ENCODE data around the gene ACTR6.
"Not testable (repeated sequence)": the region's sequence is repeated elsewhere in the genome, so short reads cannot be mapped to it uniquely, and the experiment has no call there.

The ACTR6 gene

DNA sequence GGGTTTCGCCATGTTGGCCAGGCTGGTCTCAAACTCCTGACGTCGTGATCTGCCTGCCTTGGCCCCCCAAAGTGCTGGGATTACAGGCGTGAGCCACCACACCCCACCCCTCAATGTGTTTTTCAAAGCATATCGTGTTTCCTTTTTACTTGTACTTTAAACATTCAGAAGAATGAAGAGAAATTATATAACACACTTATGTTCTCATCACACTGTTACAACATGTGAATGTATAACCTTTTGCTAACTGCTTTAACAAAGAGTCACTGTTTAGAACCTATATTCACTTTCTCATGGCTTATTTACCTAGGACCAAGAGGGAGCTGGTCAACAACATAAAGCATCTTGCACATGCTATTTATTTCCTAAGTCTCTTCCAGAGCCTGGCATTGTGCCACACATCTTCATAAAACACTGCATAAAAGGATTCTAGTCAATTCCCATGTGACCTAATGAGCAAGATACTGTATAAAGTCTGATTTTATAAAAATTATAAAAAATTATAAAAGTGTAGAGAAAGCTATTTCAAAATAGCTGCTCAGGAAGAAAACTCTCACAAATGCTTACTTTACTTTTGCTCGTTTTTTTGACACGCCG is 16.0 kb upstream of the ACTR6 start:
- no peak for DNase-seq (ENCODE audit: low read depth in 1 of 2, low spot score in 1 of 2)

DNA sequence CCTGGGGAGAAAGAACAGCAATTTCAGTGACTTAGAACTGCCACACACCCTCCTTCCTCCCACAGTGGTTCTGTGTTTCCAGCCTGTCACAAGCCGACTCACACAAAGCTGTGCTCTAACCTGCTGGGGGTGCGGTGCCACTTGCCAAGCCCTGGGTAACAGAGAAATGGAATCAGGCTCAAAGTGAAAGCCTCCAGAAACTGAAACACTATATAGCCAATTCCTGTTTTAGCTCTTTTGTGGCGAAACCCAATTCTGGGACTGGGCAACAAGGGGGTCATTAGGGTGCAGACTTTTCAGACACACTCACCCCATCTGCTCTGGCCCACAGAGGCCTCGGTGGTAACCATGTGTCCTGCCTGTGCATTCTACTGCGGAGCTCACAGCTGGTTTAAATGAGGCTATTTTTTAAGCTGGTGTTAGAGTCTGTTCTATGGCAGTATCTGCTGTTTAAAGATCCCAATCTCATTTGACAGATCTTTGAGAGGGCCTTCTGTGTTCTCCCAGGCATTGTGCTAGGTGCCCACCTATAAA is 15.2 kb upstream of the ACTR6 start:
- no peak for DNase-seq (ENCODE audit: low read depth in 1 of 2, low spot score in 1 of 2)

DNA sequence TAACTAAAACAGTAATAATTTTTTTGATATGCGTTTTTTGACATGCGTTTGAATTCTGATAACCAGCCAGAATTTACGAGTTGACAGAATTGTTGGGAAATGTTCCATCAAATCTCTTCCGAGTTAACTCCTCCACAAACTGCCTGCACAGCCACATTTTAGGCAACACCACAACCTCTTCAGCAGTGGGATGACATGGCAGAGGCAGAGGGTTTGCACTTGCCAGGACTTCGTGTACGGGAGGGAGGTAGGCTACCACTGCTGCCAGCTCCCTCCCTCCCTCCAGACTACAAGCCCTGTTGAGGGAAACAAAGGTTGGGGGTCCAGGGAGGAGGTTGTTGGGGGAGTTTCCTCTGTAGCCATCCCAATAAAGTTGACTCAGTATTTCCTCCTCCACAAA is 14.5 kb upstream of the ACTR6 start:
- DNase-seq (ENCODE audit: low read depth in 1 of 2, low spot score in 1 of 2), result no peak

DNA sequence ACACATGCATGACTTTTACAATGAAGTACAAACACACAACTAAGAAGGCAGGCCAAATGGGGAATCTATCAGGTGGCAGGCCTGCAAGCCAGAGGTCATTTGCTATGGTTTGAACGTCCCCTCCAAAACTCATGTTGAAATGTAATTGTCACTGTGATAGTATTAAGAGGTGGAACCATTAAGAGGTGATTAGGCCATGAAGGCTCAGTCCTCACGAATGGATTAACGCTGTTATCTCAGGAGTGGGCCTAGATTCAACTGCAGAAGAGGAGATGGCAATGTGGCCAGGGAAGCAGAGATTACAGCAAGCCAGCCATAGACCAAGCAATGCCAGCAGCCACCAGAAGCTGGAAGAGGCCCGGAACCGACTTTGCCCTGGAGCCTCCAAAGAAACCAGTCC is 13.5 kb upstream of the ACTR6 start:
- DNase-seq (ENCODE audit: low read depth in 1 of 2, low spot score in 1 of 2), result no peak

DNA sequence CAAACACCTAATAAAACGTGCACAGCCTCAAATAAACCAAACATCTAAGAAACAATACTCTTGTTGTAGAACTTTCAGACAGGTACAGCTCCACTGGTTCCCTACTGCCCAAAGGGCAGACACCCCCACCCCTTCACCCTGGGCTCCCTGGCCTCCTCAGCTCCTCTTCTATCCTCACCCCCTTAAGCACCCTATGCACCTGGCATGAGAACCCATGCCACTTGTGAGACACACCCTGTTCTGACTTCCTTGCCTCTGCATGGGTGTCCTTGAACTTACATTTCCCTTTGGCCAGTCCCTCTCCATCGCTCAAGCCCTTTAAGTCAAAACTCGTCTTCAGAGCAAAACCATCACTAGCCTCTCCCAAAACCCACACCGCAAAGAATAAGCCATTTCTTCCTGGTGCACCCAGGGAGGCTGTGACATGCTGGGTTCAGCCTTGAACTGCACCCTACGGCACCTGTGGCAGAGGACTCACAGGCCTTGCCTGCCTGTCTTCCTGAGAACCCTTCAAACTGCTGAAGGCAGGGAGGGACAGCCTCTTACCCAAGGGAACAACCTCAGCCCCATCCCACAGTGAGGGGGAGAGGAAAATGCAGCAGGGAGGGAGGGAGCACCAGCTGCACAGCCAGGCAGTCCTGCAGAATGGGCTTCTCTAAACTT is 12.6 kb upstream of the ACTR6 start:
- DNase-seq (ENCODE audit: low read depth in 1 of 2, low spot score in 1 of 2), result no peak

DNA sequence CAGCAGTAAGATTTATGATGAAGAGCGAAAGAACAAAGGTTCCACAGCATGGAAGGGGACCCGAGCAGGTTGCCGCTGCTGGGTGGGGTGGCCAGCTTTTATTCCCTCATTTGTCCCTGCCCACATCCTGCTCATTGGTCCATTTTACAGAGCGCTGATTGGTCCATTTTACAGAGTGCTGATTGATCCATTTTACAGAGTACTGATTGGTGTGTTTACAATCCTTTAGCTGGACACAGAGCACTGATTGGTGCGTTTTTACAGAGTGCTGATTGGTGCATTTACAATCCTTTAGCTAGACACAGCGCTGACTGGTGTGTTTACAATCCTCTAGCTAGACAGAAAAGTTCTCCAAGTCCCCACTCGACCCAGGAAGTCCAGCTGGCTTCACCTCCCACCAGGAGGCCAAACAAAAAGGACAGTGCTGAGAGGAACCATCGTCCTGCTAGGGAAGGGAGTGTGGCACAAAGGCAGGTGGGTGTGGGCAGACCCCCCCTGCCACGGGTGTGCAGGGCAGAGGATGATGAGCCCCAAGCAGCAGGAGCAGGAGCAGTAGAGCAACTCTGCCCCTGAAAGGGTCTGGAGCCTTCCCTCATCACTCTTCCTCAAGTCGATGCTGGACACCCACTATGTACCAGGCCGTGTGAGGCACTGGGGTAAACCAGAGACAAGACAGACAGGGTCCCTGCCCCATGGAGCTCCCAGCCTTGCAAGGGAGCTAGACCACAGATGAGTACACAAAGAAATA is 11.6 kb upstream of the ACTR6 start:
- not testable (repeated sequence) for DNase-seq (ENCODE audit: low read depth in 1 of 2, low spot score in 1 of 2)

DNA sequence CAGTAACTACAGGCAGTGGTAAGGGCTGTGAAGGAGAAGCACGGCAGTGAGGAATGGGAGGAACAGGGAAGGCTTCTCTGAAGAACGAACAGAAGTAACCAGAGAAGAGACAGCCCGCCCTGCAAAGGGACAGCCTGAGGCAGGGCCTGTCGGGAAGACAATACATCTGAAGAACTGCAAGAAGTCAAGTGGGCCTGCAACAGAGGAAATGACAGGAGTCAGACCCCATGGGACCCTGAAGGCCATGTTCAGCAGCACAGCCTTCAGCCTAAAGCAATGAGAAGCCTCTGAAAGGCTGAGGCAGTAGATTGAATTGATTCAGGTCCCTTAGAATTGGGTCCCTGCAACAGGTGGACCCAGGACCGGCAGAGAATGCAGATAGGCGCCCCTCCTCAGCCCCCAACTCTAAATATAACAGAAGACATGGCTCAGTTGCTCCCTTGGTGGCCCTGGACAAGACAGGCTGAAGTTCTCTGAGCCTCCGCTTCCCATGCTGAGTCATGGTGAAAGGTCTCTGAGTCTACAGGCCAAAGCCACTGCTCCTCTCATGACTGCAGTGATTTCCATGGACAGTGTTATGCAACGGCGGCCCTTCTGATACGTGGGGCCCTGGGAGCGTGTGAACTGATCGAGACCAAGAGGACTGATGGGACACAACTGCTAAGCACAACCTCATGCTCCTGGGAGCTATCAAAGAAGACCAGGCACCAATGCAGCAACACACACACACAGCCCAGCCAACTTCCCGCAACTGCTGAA is 10.8 kb upstream of the ACTR6 start:
- DNase-seq (ENCODE audit: low read depth in 1 of 2, low spot score in 1 of 2), result no peak

DNA sequence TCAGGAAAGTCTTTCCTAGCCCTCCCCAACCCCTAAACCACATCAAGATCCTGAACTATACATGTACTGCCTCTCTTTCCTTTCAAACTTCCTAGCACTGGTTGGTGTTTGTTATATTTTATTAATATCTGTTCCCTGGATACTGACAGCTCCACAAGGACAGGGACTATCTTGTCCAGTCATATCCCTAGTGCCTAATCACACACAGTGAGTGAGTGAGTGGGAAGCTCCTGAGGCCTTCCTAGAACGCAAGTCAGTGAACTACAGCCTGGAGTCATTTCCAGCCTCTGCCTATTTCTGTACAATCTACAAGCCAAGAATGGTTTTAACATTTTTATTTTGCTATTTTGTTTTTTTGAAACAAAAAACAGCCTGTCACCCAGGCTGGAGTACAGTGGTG is 7.5 kb upstream of the ACTR6 start:
- DNase-seq (ENCODE audit: low read depth in 1 of 2, low spot score in 1 of 2), result no peak

DNA sequence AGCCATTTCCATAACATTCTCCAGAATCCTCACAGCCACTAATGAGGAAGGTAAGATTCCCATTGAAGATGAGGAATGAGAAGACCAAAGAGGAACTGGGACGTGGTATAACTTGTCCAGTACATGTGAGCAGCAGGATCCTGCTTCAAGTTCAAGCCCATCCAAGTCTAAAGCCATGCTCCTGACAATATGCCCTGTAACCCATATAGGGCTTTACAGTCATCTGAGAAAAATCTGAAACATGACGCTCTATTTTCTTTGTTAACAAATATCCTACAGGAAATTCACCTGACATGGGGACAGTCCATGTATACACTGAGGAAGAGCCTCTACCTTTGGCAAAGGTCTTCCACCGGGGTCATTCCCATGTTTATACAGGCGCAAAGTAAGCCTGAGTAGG is 3.1 kb upstream of the ACTR6 start:
- DNase-seq (ENCODE audit: low read depth in 1 of 2, low spot score in 1 of 2), result no peak

DNA sequence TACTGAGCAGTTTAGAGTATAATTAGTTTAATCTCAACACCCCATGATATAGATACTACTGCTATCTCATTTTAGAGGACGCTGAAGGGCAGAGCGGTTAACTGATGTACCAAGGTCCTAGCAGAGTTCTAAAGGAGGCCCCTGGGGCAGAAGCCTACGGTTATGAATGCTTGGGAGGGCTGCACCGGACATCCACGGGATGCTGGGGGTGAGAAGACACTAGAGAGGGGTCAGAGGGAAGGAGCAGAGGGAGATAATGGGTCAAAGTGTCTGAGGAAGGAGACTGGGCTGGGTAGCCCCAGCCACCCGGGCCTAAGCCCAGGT is 1.6 kb upstream of the ACTR6 start:
- no peak for DNase-seq (ENCODE audit: low read depth in 1 of 2, low spot score in 1 of 2)

DNA sequence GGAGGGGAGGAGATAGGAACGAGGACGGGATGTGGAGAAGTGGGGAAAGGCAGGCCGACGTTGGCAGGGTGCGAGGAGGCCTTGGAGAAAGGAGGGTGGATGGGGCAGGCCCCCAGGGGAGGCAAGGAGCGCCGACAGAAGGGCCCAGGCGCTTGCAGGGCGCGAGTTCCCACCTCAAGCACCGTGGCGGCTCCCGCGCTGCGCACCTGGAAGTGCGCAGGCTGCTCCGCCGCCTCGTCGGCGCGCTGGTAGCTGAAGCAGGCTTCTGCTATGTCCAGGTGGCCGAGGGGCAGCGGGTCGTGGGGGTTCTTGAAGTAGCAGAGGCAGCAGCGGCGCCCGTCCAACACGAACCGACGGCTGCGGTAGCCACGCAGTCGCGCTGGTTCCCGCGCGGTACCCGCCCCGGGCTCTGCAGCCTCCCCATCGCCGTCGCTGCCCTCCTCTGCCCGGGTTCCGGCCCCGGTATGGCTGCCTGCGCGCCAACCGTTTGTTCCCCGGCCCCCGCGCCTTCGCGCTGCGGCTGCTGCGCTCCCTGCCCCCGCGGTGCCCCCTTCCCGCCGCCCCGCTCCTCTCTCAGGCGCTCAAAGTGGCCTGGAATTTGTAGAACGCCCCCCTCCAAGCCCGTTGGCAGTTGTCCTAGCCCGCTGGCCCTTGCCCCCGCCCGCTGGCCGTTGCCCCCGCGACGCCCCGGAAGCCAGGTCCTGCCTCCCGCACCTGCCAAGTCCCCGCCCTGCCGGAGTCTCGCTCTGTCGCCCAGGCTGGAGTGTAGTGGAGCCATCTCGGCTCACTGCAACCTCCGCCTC is 1.1 kb upstream of the ACTR6 start:
- peak; percentile 54 to 57 for DNase-seq (ENCODE audit: low read depth in 1 of 2, low spot score in 1 of 2)

DNA sequence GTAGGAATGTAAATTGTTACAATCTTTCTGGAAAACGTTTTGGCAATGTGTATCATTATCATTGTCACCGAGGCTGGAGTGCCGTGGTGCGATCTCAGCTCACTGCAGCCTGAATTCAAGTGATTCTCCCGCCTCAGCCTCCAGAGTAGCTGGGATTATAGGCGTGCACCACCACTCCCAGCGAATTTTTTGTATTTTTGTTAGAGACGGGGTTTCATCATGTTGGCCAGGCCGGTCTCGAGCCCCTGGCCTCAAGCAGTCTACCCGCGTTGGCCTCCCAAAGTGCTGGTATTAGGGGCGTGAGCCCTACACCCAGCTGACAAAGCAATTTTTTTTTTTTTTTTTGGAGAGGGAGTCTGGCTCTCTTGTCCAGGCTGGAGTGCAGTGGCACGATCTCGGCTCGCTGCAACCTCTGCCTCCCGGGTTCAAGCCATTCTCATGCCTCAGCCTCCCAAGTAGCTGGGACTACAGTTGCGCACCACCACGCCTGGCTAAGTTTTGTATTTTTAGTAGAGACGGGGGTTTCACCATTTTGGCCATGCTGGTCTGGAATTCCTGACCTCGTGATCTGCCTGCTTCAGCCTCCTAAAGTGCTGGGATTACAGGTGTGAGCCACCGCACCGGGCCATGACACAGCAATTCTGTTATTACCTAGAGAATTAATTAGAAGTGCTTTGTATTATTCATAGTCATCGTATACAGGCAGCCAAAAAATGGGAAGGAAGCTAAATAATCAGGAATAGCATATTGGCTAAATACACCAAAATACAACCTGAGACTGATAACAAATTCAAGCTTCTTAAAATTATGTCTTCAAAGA is 1.2 kb downstream of the ACTR6 start:
- DNase-seq (ENCODE audit: low read depth in 1 of 2, low spot score in 1 of 2), result no peak

DNA sequence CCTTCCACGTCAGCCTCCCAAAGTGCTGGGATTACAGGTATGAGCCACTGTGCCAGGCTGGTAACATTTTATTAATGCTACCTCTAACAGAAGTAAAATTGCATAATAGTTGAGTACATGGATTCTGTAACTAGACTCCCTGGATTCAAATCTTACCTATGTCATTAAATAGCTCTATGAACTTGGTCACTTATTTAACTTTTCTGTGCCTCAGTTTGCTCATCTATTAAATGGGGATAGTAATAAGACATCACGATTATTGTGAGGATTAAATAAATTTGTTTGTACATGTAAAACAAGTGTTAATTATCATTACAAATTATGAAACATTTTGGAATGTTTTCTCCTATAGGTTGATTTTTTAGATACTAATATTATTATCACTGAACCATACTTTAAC is 6.7 kb downstream of the ACTR6 start:
- no peak for DNase-seq (ENCODE audit: low read depth in 1 of 2, low spot score in 1 of 2)

DNA sequence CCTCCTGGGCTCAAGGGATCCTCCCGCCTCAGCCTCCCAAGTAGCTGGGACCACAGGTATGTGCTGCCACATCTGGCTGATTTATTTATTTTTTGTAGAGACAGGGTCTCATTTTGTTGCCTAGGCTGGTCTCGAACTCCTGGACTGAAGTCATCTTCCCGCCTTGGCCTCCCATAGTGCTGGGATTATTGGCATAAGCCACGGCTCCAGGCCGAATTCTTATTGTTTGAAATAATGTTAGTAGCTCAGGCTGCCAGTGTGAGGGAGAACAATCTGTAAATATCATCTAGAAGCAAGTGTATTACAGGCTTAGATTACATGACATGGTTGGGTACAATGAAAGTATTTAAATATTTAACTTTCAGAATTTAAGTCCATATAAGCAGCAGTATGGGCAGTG is 8.2 kb downstream of the ACTR6 start:
- no peak for DNase-seq (ENCODE audit: low read depth in 1 of 2, low spot score in 1 of 2)

DNA sequence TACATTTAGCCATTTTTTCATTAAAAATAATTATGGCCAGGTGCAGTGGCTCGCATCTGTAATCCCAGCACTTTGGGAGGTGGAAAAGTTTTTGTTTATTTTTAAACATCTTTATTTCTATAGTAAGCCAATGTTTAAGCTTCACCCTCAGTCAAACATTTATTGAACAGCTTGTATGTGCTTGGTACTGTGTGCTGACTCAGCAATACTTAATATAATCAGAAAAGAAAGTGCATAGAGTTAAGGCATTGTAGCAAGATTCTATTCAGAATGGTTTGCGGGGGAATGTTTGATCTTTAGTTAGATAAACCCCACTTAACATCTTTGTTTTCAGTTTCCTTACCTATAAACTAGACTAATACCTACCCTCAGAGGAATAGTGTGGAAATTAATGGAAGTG is 11.1 kb downstream of the ACTR6 start:
- DNase-seq (ENCODE audit: low read depth in 1 of 2, low spot score in 1 of 2), result no peak

DNA sequence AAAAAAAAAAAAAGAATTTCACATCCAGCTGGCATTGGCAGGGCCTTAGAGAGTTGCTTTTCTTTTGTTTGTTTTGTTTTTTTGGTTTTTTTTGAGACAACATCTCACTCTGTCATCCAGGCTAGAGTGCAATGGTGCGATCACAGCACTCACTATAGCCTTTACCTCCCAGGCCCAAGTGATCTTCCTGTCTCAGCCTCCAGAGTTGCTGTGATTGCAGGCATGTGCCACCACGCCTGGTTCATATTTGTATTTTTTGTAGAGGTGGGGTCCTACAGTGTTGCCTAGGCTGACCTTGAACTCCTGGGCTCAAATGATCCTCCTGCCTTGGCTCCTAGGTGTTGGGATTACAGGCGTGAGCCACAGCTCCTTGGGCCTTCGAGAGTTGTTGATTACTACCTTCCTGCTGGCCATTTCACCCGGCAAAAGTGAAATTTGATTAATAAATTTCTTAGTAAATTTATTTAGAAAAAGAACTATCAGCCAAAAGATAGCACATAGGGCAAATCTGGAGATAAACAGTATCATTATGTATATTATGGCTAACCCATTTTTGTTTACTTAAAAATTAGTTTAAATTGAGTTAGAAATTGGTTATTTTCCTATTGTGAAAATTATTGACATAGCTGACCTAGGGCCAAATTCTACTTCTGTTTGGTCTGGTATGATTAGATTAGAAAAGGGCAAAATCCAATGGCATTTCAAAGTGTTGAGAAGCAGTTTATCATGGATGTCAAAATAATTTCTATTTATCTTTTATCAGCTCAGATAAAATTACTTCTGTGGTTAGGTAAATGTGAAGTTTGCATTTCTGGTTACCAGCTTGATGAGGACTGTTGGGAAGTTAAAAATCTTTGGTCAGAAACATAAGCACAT is 12.6 kb downstream of the ACTR6 start:
- DNase-seq (ENCODE audit: low read depth in 1 of 2, low spot score in 1 of 2), result no peak

DNA sequence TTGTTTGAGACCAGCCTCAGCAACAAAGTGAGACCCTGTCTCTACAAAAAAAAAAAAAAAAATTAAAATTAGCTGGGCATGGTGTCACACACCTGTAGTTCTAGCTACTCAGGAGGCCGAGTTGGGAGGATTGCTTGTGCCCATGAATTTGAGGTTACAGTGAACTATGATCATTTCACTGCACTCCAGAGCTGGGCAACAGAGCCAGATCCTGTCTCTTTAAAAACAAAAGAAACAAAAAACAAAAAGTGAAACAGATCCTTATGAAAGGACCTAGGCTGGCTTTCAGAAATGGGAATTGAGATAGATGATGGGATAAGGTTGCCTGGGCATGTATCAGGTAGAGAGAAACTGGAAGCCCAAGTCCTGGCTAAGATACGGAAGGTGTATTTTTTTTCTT is 13.9 kb downstream of the ACTR6 start:
- DNase-seq (ENCODE audit: low read depth in 1 of 2, low spot score in 1 of 2), result no peak

DNA sequence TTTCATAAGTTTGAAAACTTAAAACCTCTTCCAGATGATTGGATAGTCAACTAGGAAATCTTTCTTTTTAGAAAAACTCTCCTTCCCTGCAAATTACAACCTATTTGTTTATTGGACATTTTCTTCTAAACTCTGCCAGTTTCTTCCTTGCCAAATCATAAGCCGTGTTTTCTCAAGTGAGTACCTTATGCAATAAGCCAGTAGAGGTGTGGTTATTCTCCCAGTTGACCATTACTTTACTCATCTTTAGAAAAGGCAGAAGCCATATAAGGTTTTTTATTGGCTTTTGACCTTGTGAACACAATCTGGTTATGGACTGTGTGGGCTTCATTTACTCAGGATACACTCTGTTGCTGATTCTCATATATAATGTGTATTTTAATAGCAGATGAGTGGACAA is 14.6 kb downstream of the ACTR6 start:
- no peak for DNase-seq (ENCODE audit: low read depth in 1 of 2, low spot score in 1 of 2)

DNA sequence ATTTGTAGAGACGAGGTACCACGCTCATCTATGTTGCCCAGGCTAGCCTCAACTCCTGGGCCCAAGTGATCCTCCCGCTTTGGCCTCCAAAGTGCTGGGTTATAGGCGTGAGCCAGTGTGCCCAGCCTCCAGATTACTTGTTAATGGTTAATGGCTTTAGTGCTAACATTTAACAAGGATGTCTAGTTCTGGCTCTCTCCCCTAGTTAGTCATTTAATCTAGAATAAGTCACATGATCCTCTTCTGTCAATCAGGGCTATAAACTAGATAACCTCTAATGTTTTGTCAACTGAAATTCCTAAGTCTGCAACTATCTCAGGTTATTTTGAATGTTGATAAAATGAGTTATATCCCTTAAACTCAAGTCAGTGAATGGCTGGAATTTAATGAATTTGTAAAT is 15.7 kb downstream of the ACTR6 start:
- no peak for DNase-seq (ENCODE audit: low read depth in 1 of 2, low spot score in 1 of 2)

Measured in stimulated activated CD4-positive, alpha-beta T cell treated with anti-CD3 and anti-CD28 coated beads, Interleukin-15, amount 100 ng/mL, for 1 hour (primary cell).